ENCODE results near the gene NRG3.

DNA sequence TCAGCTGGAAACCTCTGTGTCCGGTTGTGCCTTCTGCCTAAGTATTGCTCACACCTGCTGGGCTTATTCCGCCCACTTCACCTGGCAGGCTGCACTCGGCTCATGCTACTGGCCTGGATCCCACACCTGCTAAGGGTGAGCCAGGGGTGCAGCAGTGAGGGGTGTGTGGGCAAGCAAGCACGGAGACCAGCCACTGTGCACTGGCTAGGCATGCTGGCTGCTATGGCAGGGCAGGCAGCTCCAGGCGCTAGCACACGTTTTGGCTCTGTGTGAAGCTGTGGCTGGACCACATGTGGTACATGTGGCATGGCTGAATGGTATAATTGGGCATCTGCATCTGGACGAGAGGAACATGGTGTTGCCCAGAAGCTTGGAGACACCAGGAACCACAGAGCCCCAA lies 940.7 kb downstream of the NRG3 start:
- TF ChIP-seq, protein P1, sequence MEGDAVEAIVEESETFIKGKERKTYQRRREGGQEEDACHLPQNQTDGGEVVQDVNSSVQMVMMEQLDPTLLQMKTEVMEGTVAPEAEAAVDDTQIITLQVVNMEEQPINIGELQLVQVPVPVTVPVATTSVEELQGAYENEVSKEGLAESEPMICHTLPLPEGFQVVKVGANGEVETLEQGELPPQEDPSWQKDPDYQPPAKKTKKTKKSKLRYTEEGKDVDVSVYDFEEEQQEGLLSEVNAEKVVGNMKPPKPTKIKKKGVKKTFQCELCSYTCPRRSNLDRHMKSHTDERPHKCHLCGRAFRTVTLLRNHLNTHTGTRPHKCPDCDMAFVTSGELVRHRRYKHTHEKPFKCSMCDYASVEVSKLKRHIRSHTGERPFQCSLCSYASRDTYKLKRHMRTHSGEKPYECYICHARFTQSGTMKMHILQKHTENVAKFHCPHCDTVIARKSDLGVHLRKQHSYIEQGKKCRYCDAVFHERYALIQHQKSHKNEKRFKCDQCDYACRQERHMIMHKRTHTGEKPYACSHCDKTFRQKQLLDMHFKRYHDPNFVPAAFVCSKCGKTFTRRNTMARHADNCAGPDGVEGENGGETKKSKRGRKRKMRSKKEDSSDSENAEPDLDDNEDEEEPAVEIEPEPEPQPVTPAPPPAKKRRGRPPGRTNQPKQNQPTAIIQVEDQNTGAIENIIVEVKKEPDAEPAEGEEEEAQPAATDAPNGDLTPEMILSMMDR (IDR thresholded peaks at IDR 0.05) = no peak
- no peak for TF ChIP-seq EP300 (IDR thresholded peaks at IDR 0.05)

Data from tibial nerve (tissue), 4 donors.